ENCODE measurements around the gene BOLA1.
"Not testable (repeated sequence)": the region's sequence is repeated elsewhere in the genome, so short reads cannot be mapped to it uniquely, and the experiment has no call there.

BOLA1 gene

GRCh38 chr1:149885339-149886120 is 13.8 kb upstream of the BOLA1 start:
- DNase-seq = peak; percentile 81
- in situ Hi-C loops (cut with HindIII; ENCODE audit: low pct_ligation_motif_present, low pct_unique_long_range_greater_than_20kb, low sequenced_read_pairs) = no loop called here

GRCh38 chr1:149886121-149886395 is 13.3 kb upstream of the BOLA1 start:
- DNase-seq = peak; percentile 24
- in situ Hi-C loops (cut with HindIII; ENCODE audit: low pct_ligation_motif_present, low pct_unique_long_range_greater_than_20kb, low sequenced_read_pairs) = not testable (repeated sequence)

GRCh38 chr1:149886396-149887195 is 12.8 kb upstream of the BOLA1 start:
- peak; percentile 100 for DNase-seq
- in situ Hi-C loops (cut with HindIII; ENCODE audit: low pct_ligation_motif_present, low pct_unique_long_range_greater_than_20kb, low sequenced_read_pairs) = no loop called here

- DNase-seq; in situ Hi-C loops (cut with HindIII; ENCODE audit: low pct_ligation_motif_present, low pct_unique_long_range_greater_than_20kb, low sequenced_read_pairs): not testable (repeated sequence)
These were observed 12.2 kb upstream of the BOLA1 start for GRCh38 chr1:149887196-149887455.

- peak; percentile 99 for DNase-seq
- in situ Hi-C loops (cut with HindIII; ENCODE audit: low pct_ligation_motif_present, low pct_unique_long_range_greater_than_20kb, low sequenced_read_pairs) = no loop called here
These were observed 11.7 kb upstream of the BOLA1 start for GRCh38 chr1:149887456-149888246.

DNA sequence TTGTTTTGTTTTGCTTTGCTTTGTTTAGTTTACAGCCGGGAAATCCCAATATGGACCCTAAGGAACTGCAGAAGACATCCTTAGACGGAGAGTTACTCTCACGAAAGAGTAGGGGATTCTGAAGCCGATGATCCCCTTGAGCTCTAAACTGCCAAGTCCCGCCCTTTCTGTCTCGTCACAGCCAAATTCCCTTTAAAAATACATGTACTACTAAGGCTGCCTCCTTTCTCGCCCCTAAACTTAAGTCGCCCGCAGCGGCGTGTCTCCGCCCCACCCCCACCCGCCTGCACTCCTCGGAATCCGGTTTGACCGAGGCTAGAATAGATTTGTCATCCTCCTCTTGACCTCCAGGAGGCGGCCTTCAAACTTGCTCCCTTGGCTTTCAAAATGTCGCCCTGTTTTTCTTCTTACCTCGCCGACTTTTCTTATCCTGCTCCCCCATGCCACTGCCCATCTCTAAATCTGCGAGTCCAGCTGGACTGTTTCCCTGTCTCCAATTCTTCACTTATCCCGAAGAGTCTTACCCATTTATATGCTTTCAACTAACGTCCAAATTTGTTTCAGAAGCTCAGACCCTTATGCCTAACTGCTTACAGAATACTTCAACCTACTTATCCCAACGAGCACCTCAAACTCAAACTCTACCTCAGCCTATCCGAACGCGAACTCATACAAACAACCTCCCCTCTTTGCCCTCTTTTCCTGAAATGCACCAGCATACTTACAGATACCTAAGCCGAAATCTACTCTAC is 10.9 kb upstream of the BOLA1 start:
- DNase-seq = peak; percentile 94
- in situ Hi-C loops (cut with HindIII; ENCODE audit: low pct_ligation_motif_present, low pct_unique_long_range_greater_than_20kb, low sequenced_read_pairs) = no loop called here

DNA sequence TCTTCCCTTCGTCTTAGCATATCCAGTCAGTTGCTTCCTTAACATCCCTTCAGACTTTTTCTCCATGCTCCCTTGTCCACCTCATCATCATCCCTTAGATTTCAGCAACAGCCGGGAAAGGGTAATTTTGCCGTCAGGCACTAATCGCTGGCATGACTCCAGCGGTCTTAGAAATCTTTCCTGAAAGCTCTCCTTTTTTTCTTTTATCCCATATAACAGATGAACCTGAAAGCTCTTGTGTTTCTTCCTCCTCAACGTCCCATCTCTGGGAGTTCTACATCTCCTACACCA is 10.4 kb upstream of the BOLA1 start:
- in situ Hi-C loops (cut with HindIII; ENCODE audit: low pct_ligation_motif_present, low pct_unique_long_range_greater_than_20kb, low sequenced_read_pairs) = no loop called here
- DNase-seq = peak; percentile 32

- in situ Hi-C loops (cut with HindIII; ENCODE audit: low pct_ligation_motif_present, low pct_unique_long_range_greater_than_20kb, low sequenced_read_pairs) = no loop called here
- DNase-seq = no peak
These were observed 2.8 kb upstream of the BOLA1 start for GRCh38 chr1:149896575-149896974.

- in situ Hi-C loops (cut with HindIII; ENCODE audit: low pct_ligation_motif_present, low pct_unique_long_range_greater_than_20kb, low sequenced_read_pairs) = no loop called here
- DNase-seq = no peak
These were observed 4.6 kb downstream of the BOLA1 start for GRCh38 chr1:149903836-149904491.

DNA sequence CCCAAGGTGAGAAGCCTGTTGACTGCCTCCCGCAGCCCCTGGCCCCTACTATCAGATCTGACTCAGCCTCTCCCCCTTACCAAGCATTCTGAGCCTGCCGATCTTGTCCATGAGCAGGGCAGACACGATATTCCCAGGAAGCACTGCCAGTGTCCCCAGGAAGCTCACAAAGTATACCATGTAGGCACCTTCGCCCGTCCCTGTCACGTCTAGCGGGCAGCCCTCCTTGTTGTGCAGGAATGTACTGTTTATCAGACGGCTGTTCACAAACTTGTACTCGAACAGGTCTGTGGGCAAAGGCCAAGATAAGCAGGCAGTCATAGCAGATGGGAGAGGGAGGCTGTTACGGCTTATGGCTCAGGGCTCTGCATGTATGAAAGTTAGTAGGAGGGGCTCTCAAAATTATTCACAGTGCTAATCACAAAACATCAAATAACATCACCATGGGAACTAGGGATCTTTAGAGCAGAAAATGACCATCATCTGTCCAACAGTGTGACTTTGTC is 7.3 kb downstream of the BOLA1 start:
- DNase-seq = no peak
- in situ Hi-C loops (cut with HindIII; ENCODE audit: low pct_ligation_motif_present, low pct_unique_long_range_greater_than_20kb, low sequenced_read_pairs) = no loop called here

GRCh38 chr1:149914545-149914944 is 15.2 kb downstream of the BOLA1 start:
- DNase-seq = no peak
- in situ Hi-C loops (cut with HindIII; ENCODE audit: low pct_ligation_motif_present, low pct_unique_long_range_greater_than_20kb, low sequenced_read_pairs) = no loop called here

- in situ Hi-C loops (cut with HindIII; ENCODE audit: low pct_ligation_motif_present, low pct_unique_long_range_greater_than_20kb, low sequenced_read_pairs) = no loop called here
- no peak for DNase-seq
These were observed 16.2 kb downstream of the BOLA1 start for GRCh38 chr1:149915429-149916192.

DNA sequence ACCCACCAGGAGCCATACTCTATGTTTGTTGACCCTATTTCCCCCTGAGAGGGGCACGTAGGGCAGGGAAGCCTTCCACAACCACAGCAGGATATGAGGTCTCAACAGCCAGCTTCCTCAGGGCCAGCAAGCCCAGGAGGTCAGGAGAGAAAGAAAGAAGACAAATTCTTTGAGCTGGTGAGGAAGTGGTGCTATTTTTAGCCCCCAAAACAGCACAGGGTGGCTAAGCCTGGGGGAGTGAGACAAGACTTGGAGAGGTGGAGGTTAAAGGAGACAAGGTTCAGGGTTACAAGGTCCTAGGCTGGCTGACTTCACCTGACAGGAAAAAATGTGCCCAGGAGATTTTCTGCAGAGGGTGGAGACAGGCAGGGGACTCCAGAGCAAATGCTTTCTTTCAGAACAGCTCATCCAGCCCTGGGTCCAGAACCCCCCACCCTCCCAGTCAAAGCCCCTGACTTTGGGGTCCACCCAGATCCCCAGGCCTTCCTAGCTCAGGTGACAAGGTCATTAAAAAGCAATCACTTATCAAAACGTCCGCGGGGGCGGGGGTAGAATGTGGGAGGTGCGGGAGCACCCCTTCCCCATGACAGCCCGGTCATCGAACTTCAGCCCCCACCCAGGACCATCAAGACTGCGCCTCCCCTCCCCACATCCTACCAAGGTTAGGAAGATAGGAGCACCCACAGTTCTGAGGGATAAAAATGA is 17.0 kb downstream of the BOLA1 start:
- no peak for DNase-seq
- in situ Hi-C loops (cut with HindIII; ENCODE audit: low pct_ligation_motif_present, low pct_unique_long_range_greater_than_20kb, low sequenced_read_pairs) = no loop called here

GRCh38 chr1:149916898-149917252 is 17.5 kb downstream of the BOLA1 start:
- DNase-seq = no peak
- in situ Hi-C loops (cut with HindIII; ENCODE audit: low pct_ligation_motif_present, low pct_unique_long_range_greater_than_20kb, low sequenced_read_pairs) = no loop called here

DNA sequence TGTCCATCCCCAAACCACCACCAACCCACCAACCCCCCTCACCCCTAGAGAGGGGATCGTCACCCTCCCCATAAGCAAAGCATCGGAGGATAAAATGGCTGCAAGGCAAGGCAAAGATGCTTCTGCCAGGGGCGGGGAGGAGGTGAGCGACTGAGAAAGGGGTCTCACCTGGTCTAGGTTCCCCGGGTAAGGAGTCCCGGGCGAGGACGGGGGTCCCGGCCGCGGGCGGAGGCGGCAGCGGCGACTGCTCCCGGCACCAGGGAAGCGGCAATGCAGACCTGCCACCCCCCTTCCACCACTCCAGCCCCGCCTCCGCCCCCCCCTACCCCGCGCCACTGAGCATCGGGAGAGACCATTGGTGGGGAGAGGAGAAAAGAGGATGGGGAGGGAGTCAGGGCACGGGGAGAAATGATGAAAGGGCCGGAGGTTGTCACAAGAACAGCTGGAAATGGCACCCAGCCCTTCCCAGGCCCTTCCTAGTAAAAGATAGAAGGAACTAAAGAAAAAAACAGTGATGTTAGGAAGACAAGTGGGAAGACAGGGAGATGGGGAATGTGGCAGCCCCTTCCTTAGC is 18.3 kb downstream of the BOLA1 start, which contains the start of gene SV2A:
TSS of gene SV2A (minus strand) at position 274 of the 574 bp plus-strand sequence. CDS start 4,004 bp downstream, outside the sequence.
- in situ Hi-C loops (cut with HindIII; ENCODE audit: low pct_ligation_motif_present, low pct_unique_long_range_greater_than_20kb, low sequenced_read_pairs) = no loop called here
- peak; percentile 71 for DNase-seq

DNA sequence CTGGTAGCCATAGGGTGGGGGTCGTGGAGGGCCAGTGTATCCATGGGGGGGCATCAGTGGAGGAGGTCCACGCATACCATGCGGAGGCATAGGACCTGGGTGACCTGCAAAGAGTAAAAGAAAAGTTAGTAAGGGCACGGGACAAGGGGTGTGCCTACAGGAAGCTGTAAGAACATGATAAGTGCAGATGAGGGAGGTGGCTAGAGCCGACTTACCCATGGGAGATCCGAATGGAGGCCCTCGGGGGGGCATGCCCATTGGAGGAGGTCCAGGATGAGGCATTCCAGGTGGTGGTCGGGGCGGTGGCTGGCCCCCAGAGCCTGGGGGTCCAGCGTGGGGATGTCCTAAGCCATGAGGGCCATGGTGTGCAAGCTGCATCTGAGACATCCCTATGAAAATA is 24.3 kb downstream of the BOLA1 start:
- in situ Hi-C loops (cut with HindIII; ENCODE audit: low pct_ligation_motif_present, low pct_unique_long_range_greater_than_20kb, low sequenced_read_pairs) = no loop called here
- DNase-seq = no peak

DNA sequence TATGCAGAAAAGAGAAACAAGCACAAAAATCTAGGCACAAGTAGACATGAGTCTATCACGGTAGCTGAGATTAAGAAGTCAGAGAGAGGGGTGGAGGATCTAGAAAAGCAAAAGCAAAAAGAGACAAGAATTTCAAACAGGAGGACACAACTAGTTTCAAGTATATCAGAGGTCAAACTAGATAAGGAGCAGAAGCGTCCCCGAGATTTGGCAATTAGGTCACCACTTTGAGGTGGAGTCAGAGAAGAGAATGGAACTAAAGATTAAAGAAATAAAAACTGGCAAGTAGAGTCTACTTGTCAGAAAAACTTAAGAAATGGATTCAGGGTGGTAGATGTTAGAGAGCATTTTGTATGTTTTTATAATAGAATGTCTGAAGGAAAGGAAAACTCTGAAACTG is 26.0 kb downstream of the BOLA1 start:
- in situ Hi-C loops (cut with HindIII; ENCODE audit: low pct_ligation_motif_present, low pct_unique_long_range_greater_than_20kb, low sequenced_read_pairs) = no loop called here
- DNase-seq = no peak

Measured in ACHN (cell line).